ENCODE results near the gene CADM1. TPM values are rescaled to one million over a fixed set of nuclear protein-coding genes. Genes with fewer than 3 reads are reported as not detected.

CADM1 gene
- total RNA-seq, 1 experiment from 2014 or later, result 0.79 TPM

DNA sequence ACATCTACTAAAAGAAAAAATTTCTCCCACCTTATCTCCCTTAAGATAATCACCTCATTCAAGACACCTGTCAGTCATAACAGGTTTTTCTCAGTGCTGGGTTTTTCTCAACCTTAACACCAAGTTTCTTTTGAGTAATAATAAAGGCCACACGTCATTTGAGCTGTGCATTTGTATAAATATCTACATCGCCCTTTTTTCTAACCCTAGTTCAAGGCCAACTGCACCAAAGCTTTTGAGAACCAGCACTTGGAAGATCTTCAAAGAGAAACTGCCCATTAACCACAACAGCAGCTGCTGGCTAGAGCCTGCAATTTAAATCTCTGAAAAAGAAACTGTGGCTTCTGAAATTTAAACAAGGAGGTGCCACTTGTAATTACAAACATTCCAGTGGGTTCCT lies 6.9 kb downstream of the CADM1 start:
- Histone ChIP-seq H3K9ac (ENCODE audit: low read length) (no peak overlapping the region), H3K36me3 (ENCODE audit: control insufficient read depth in 1 of 2, insufficient read depth in 2 of 2, low read length in 2 of 2) (no peaks in the 10 kb centered on the region), H3K9me3 (ENCODE audit: control insufficient read depth in 1 of 2, insufficient read depth in 1 of 2, low read depth in 1 of 2, low read length in 2 of 2) (peaks cover 0 to 8% of the 10 kb centered on the region in 2 experiments; a peak in 2 of 4 replicates), H4K20me1 (ENCODE audit: insufficient read depth) (no peaks in the 10 kb centered on the region; the same call in 1 of the 2 replicates), H3K27ac (ENCODE audit: low read depth, low read length) (no peak overlapping the region), H3K4me3 (replicated peaks in 1 of 2; ENCODE audit: low read depth in 1 of 2, low read length in 2 of 2) (no peak overlapping the region), H2AFZ (ENCODE audit: low read depth, low read length, poor library complexity, severe bottlenecking) (no peak overlapping the region), H3K27me3 (ENCODE audit: insufficient read depth, low read length) (no peaks in the 10 kb centered on the region), H3K9me2 (ENCODE audit: insufficient read depth) (no peaks in the 10 kb centered on the region), H3K4me1 (ENCODE audit: control insufficient read depth in 1 of 2, insufficient read depth in 2 of 2, low read length in 2 of 2) (no peaks in the 10 kb centered on the region), H3K4me2 (ENCODE audit: low read length) (no peak overlapping the region), H3K79me2 (ENCODE audit: insufficient read depth, low read length) (no peaks in the 10 kb centered on the region)
- RAD21 ChIA-PET (ENCODE audit: low non-redundant PET in 1 of 2, low total read pairs in 2 of 2, uncharacterized antibody in 2 of 2, unreplicated experiment in 2 of 2), result no interaction called here
- CTCF ChIA-PET, result no interaction called here
- BruUV-seq (replicated peaks), result no TSS peak
- ATAC-seq (no peak), DNase-seq (ENCODE audit: low read depth, low spot score) (no peak)
- TF ChIP-seq SRF (IDR thresholded peaks at IDR 0.05; ENCODE audit: low read depth), result no peak
- TF ChIP-seq, protein P1, sequence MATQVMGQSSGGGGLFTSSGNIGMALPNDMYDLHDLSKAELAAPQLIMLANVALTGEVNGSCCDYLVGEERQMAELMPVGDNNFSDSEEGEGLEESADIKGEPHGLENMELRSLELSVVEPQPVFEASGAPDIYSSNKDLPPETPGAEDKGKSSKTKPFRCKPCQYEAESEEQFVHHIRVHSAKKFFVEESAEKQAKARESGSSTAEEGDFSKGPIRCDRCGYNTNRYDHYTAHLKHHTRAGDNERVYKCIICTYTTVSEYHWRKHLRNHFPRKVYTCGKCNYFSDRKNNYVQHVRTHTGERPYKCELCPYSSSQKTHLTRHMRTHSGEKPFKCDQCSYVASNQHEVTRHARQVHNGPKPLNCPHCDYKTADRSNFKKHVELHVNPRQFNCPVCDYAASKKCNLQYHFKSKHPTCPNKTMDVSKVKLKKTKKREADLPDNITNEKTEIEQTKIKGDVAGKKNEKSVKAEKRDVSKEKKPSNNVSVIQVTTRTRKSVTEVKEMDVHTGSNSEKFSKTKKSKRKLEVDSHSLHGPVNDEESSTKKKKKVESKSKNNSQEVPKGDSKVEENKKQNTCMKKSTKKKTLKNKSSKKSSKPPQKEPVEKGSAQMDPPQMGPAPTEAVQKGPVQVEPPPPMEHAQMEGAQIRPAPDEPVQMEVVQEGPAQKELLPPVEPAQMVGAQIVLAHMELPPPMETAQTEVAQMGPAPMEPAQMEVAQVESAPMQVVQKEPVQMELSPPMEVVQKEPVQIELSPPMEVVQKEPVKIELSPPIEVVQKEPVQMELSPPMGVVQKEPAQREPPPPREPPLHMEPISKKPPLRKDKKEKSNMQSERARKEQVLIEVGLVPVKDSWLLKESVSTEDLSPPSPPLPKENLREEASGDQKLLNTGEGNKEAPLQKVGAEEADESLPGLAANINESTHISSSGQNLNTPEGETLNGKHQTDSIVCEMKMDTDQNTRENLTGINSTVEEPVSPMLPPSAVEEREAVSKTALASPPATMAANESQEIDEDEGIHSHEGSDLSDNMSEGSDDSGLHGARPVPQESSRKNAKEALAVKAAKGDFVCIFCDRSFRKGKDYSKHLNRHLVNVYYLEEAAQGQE (IDR thresholded peaks at IDR 0.05; ENCODE audit: low read depth), result no peak
- TF ChIP-seq, protein P2, sequence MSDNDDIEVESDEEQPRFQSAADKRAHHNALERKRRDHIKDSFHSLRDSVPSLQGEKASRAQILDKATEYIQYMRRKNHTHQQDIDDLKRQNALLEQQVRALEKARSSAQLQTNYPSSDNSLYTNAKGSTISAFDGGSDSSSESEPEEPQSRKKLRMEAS (IDR thresholded peaks at IDR 0.05), result no peak
- no peak for TF ChIP-seq YY1 (IDR thresholded peaks at IDR 0.05; ENCODE audit: extremely low read depth, insufficient replicate concordance, low read depth, low read length)
- POLR2A ChIA-PET, result no interaction called here
- intact Hi-C loops (cut with micrococcal nuclease), result loop anchor here (5.0 kb wide), 1 partner anchor 1195 kb away; no protein-coding TSS in a partner anchor

DNA sequence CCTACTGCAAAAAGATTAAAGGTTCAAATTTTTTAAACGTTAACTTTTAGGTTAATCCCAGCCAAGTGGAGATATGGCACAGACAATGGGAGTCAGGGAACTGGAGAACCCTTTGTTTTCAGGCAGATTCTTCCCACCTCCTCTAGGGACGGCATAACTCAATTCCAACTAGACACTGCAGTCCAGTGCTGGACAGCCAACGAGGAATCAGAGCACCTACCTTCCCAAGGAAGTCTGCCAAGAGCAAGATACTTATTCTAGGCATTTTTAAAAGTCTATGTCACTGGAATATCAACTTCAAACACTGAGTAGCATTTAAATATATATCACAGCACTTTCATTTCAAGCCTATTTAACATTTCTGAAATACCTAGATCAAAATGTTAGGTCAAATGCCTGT lies 7.3 kb downstream of the CADM1 start:
- DNase-seq (ENCODE audit: low read depth, low spot score), result no peak
- H3K27ac ChIP-seq (ENCODE audit: low read depth, low read length), result no peak overlapping the region
- ChIA-PET POLR2A (no interaction called here), RAD21 (ENCODE audit: low non-redundant PET in 1 of 2, low total read pairs in 2 of 2, uncharacterized antibody in 2 of 2, unreplicated experiment in 2 of 2) (no interaction called here), CTCF (no interaction called here)
- no peaks in the 10 kb centered on the region for H3K4me1 ChIP-seq (ENCODE audit: control insufficient read depth in 1 of 2, insufficient read depth in 2 of 2, low read length in 2 of 2)
- H2AFZ ChIP-seq (ENCODE audit: low read depth, low read length, poor library complexity, severe bottlenecking), result no peak overlapping the region
- no TSS peak for BruUV-seq (replicated peaks)
- H3K36me3 ChIP-seq (ENCODE audit: control insufficient read depth in 1 of 2, insufficient read depth in 2 of 2, low read length in 2 of 2), result no peaks in the 10 kb centered on the region
- H4K20me1 ChIP-seq (ENCODE audit: insufficient read depth), result no peaks in the 10 kb centered on the region; the same call in 1 of the 2 replicates
- no peak overlapping the region for H3K9ac ChIP-seq (ENCODE audit: low read length)
- no peak overlapping the region for H3K4me2 ChIP-seq (ENCODE audit: low read length)
- no peak for ATAC-seq
- peaks cover 0 to 8% of the 10 kb centered on the region in 2 experiments; a peak in 2 of 4 replicates for H3K9me3 ChIP-seq (ENCODE audit: control insufficient read depth in 1 of 2, insufficient read depth in 1 of 2, low read depth in 1 of 2, low read length in 2 of 2)
- intact Hi-C loops (cut with micrococcal nuclease), result loop anchor here (5.0 kb wide), 1 partner anchor 1195 kb away; no protein-coding TSS in a partner anchor
- TF ChIP-seq YY1 (IDR thresholded peaks at IDR 0.05; ENCODE audit: extremely low read depth, insufficient replicate concordance, low read depth, low read length), result no peak
- no peaks in the 10 kb centered on the region for H3K27me3 ChIP-seq (ENCODE audit: insufficient read depth, low read length)
- no peaks in the 10 kb centered on the region for H3K79me2 ChIP-seq (ENCODE audit: insufficient read depth, low read length)
- no peaks in the 10 kb centered on the region for H3K9me2 ChIP-seq (ENCODE audit: insufficient read depth)
- no peak overlapping the region for H3K4me3 ChIP-seq (replicated peaks in 1 of 2; ENCODE audit: low read depth in 1 of 2, low read length in 2 of 2)

Data from HCT116 (cell line).